HepG2 (cell line): ENCODE results near the gene TRIM72. TPM values are rescaled to one million over a fixed set of nuclear protein-coding genes. Genes with fewer than 3 reads are reported as not detected.
A peak's percentile ranks its signal among the peaks of the same experiment; 100 is the strongest.

Source experiments
- ATAC-seq: fragments of 200-7000 bp; cut with Tn5 transposase; 3 replicates; pipeline ENCODE4 v1.9.1; 2020; ENCODE audit warnings: mild to moderate bottlenecking, moderate library complexity
- BruUV-seq: library from RNA; stranded (reverse); fragments of 400-500 nt; replicated peaks from 2 replicates; lab custom pipeline; 2021; lab: Mats Ljungman, UMichigan
- CTCF ChIA-PET: fragments of 300-600 bp; formaldehyde crosslinking; extraction: SDS; loops from one replicate; lab custom pipeline; 2021; ENCODE audit warnings: low total read pairs, inconsistent platforms, low intra/inter-chr PET ratio; lab: Yijun Ruan, JAX
- POLR2A ChIA-PET: fragments of 350-600 bp; sonication (Branson Sonifier 250); formaldehyde crosslinking; loops from one replicate; lab custom pipeline; 2020; ENCODE audit warnings: antibody characterized with exemption, inconsistent platforms; lab: Yijun Ruan, JAX
- DNase-seq: peaks from one replicate; pipeline ENCODE4 v3.0.0-alpha.2; 2015; ENCODE audit warnings: low spot score
- FAIRE-seq: peaks from 3 replicates; lab custom pipeline; 2011; peaks lifted over from hg19 to GRCh38; lab: Jason Lieb, UNC
- H2AFZ ChIP-seq: one replicate; pipeline ENCODE4 v1.6.1; 2011; ENCODE audit warnings: low read length, inconsistent platforms
- H3K27ac ChIP-seq: fragments of 300-600 bp; 3 replicates; pipeline ENCODE4 v1.8.0; 2011; ENCODE audit warnings: mixed run types, mild to moderate bottlenecking, mixed read lengths, low read length, inconsistent platforms; ENCODE audit not compliant: insufficient read depth; ENCODE audit errors: extremely low read length
- H3K27me3 ChIP-seq, 2 experiments: fragments of 200-600 bp in 1 of 2; 2 replicates in 1 of 2; 3 replicates in 1 of 2; pipeline versions ENCODE4 v1.6.0 to v1.8.0; 2011; ENCODE audit warnings: low read length in 2 of 2, mild to moderate bottlenecking in 2 of 2, moderate library complexity in 2 of 2, inconsistent platforms in 1 of 2; ENCODE audit not compliant: insufficient read depth in 2 of 2, control insufficient read depth in 1 of 2
- H3K36me3 ChIP-seq, 2 experiments: fragments of 200-600 bp in 1 of 2; replicated peaks in 1 of 2; 2 replicates in 1 of 2; 3 replicates in 1 of 2; pipeline versions ENCODE4 v1.5.1 to v1.8.0; 2011; ENCODE audit warnings: low read length in 2 of 2, inconsistent platforms in 1 of 2; ENCODE audit not compliant: insufficient read depth in 2 of 2, control insufficient read depth in 1 of 2
- H3K4me1 ChIP-seq: 2 replicates; pipeline ENCODE4 v1.5.1; 2012; ENCODE audit warnings: low read length, inconsistent platforms; ENCODE audit not compliant: insufficient read depth
- H3K4me2 ChIP-seq: 2 replicates; pipeline ENCODE4 v1.6.0; 2011; ENCODE audit warnings: low read depth, low read length, inconsistent platforms
- H3K4me3 ChIP-seq, 3 experiments: fragments of 200-600 bp in 1 of 3; sonication (generic), shearing (Covaris generic) in 1 of 3; replicated peaks in 1 of 3; 2 replicates each; pipeline ENCODE4 v1.5.1; 2011 to 2016; ENCODE audit warnings: low read length in 3 of 3, inconsistent platforms in 2 of 3, low read depth in 2 of 3, mild to moderate bottlenecking in 2 of 3, control low read depth in 1 of 3, mixed read lengths in 1 of 3; ENCODE audit not compliant: insufficient read depth in 1 of 3
- H3K79me2 ChIP-seq: one replicate; pipeline ENCODE4 v1.6.1; 2011; ENCODE audit warnings: low read length, inconsistent platforms; ENCODE audit not compliant: insufficient read depth
- H3K9ac ChIP-seq: 2 replicates; pipeline ENCODE4 v1.6.0; 2011; ENCODE audit warnings: mild to moderate bottlenecking, low read depth, low read length, inconsistent platforms; ENCODE audit not compliant: insufficient read depth
- H3K9me3 ChIP-seq: 2 replicates; pipeline ENCODE4 v1.5.1; 2012; ENCODE audit warnings: mild to moderate bottlenecking, low read length
- H4K20me1 ChIP-seq: 2 replicates; pipeline ENCODE4 v1.6.0; 2011; ENCODE audit warnings: inconsistent platforms, mild to moderate bottlenecking, low read length, moderate library complexity; ENCODE audit not compliant: insufficient read depth
- DNMT1 ChIP-seq: sonication (generic); formaldehyde crosslinking; IDR thresholded peaks from 2 replicates; pipeline ENCODE4 v1.5.1; 2020; ENCODE audit warnings: mild to moderate bottlenecking, missing genetic modification reagents
- KAT8 ChIP-seq: IDR thresholded peaks from 2 replicates; pipeline ENCODE4 v1.6.1; 2016; ENCODE audit warnings: missing genetic modification reagents, missing compliant biosample characterization
- LCORL ChIP-seq, 2 experiments: fragments of 450-650 bp in 1 of 2; sonication (generic) in 1 of 2; formaldehyde crosslinking in 1 of 2; IDR thresholded peaks; 2 replicates each; pipeline versions ENCODE4 v1.5.0 to v1.6.1; 2017 to 2020; ENCODE audit warnings: antibody characterized with exemption in 1 of 2, missing genetic modification reagents in 1 of 2
- PLRG1 ChIP-seq: fragments of 450-650 bp; conservative IDR thresholded peaks from 2 replicates; pipeline ENCODE4 v1.6.1; 2016
- SOX13 ChIP-seq, 3 experiments: fragments of 450-650 bp in 1 of 3; sonication (generic) in 1 of 3; formaldehyde crosslinking in 1 of 3; IDR thresholded peaks in 2 of 3; conservative IDR thresholded peaks in 1 of 3; 2 replicates each; pipeline versions ENCODE4 v1.5.0 to v1.6.1; 2016 to 2020; ENCODE audit warnings: antibody characterized with exemption in 1 of 3, mild to moderate bottlenecking in 1 of 3, missing compliant biosample characterization in 1 of 3, missing genetic modification reagents in 1 of 3, moderate library complexity in 1 of 3
- TBX3 ChIP-seq: fragments of 450-650 bp; IDR thresholded peaks from 2 replicates; pipeline ENCODE4 v1.6.1; 2017; ENCODE audit warnings: antibody characterized with exemption, mild to moderate bottlenecking, inconsistent platforms, borderline replicate concordance
- YY1 ChIP-seq: IDR thresholded peaks from 2 replicates; pipeline ENCODE4 v1.6.1; 2011; ENCODE audit warnings: low read length, low read depth, moderate library complexity, mild to moderate bottlenecking; ENCODE audit not compliant: insufficient read depth, insufficient replicate concordance
- ZFX ChIP-seq: sonication (generic); formaldehyde crosslinking; IDR thresholded peaks from 2 replicates; pipeline ENCODE4 v1.4.0; 2020; ENCODE audit warnings: mild to moderate bottlenecking, low read depth, missing genetic modification reagents, moderate library complexity
- ZMYM3 ChIP-seq: sonication (generic); formaldehyde crosslinking; IDR thresholded peaks from 2 replicates; pipeline ENCODE4 v1.5.1; 2020; ENCODE audit warnings: mild to moderate bottlenecking, missing genetic modification reagents
- WGBS: methylation state at CpG from one replicate; pipeline ENCODE4 v1.1.6; 2017; ENCODE audit warnings: low lambda C conversion rate; 5-methylcytosine and 5-hydroxymethylcytosine counted together
- in situ Hi-C: cut with HindIII; loops from 2 replicates; pipeline ENCODE4 v1.10.0; 2017; ENCODE audit warnings: low pct_unique_long_range_greater_than_20kb; ENCODE audit not compliant: extremely low pct_ligation_motif_present
- intact Hi-C: fragments of 100-400 bp; cut with micrococcal nuclease; formaldehyde crosslinking; loops from one replicate; pipeline ENCODE4 v1.10.0; 2022; ENCODE audit not compliant: unreplicated experiment
- polyA plus RNA-seq, 8 experiments: library from polyadenylated mRNA; depleted of rRNA in 3 of 8; stranded (reverse) in 7 of 8; unstranded in 1 of 8; fragments of >200 nt; fragmentation: Illumina TruSeq in 4 of 8; extraction: Trizol in 4 of 8; gene quantifications; 2 replicates each; pipeline versions ENCODE4 v1.2.1 to v1.2.3, GENCODE V29; 2011 to 2016; ENCODE audit warnings: low read depth in 4 of 8, missing spikeins in 1 of 8, mixed read lengths in 1 of 8; ENCODE audit not compliant: insufficient read depth in 1 of 8
- total RNA-seq, 5 experiments: library from RNA; depleted of rRNA; stranded (reverse); fragments of >200 nt; fragmentation: Illumina TruSeq; extraction: Trizol; gene quantifications; 2 replicates each; pipeline ENCODE4 v1.2.3, GENCODE V29; 2016; ENCODE audit warnings: low read depth in 1 of 5
- TF ChIP-seq, protein P1 (sequence below), 2 experiments: sonication (generic) in 1 of 2; formaldehyde crosslinking in 1 of 2; IDR thresholded peaks; 2 replicates each; pipeline versions ENCODE4 v1.6.1 to v1.9.0; 2014 to 2022; ENCODE audit warnings: antibody characterized with exemption in 1 of 2, borderline replicate concordance in 1 of 2, inconsistent platforms in 1 of 2, low read depth in 1 of 2, missing genetic modification reagents in 1 of 2
- TF ChIP-seq, protein P2 (sequence below): sonication (generic); formaldehyde crosslinking; IDR thresholded peaks from 2 replicates; pipeline ENCODE4 v1.4.0; 2020; ENCODE audit warnings: mild to moderate bottlenecking, low read depth, missing genetic modification reagents
- TF ChIP-seq, protein P3 (sequence below): sonication (generic); formaldehyde crosslinking; IDR thresholded peaks from 2 replicates; pipeline ENCODE4 v1.5.0; 2020; ENCODE audit warnings: mild to moderate bottlenecking, missing genetic modification reagents

The TRIM72 gene
- total and polyA plus RNA-seq, 2 of the 13 experiments (the other 11 are each of a cell fraction or from before 2014, with no cell fraction given): not detected

DNA sequence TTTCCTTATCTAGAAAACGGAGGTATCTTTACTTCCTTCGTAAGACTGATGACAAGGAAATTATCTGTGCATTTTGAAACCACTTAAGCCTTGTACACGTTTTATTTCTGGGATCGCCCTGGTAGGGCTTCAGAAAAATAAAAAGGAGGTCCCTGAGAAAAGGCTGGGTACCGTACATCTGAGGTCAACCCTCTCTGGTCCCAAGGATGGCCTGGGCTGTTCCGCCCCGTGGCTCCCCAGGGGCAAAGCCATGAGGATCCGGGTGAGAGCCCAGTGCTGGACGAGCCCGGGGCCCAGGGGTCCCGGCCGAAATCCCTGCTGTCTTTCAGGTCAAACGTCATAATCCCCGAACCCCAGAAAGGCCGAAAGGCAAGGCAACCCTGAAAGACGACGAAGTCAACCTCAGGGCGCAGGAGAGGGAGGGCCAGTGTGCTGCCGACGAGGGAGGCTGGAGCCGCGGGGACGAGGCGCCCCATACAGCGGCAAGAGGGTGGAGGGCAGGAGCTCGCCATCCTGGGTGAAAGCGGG, 34.6 kb upstream of the TRIM72 start:
- FAIRE-seq (no peak), DNase-seq (no peak), ATAC-seq (peak; percentile 1; the same call in 2 of the 3 replicates)
- intact Hi-C loops (no loop called here), in situ Hi-C loops (no loop called here)
- ChIA-PET CTCF (no interaction called here), POLR2A (interaction anchor here (0.5 to 2.5 kb wide), 41 partner anchors 8 to 534 kb away, joined by 3 to 65 read pairs (median 6); partner anchors contain the start of genes ARMC5, HSD3B7, KAT8 and PYCARD)
- H3K4me1 ChIP-seq: peaks cover 44% of the 10 kb centered on the region
- H3K4me2 ChIP-seq: peak overlapping the region; percentile 90
- H4K20me1 ChIP-seq: peaks cover 38% of the 10 kb centered on the region
- no peaks in the 10 kb centered on the region for H3K9me3 ChIP-seq
- H3K79me2 ChIP-seq: peaks cover 50% of the 10 kb centered on the region
- peaks cover 14 to 26% of the 10 kb centered on the region in 2 experiments for H3K36me3 ChIP-seq
- peak overlapping the region; percentile 98 for H3K9ac ChIP-seq
- H3K27ac ChIP-seq: peak overlapping the region; percentile 94
- WGBS: 1% methylated on average over 15 of the region's 27 CpGs
- H3K4me3 ChIP-seq: peak overlapping the region; percentile 90 to 93 (median 93)
- BruUV-seq: no TSS peak
- H2AFZ ChIP-seq: peak overlapping the region; percentile 8
- no peaks in the 10 kb centered on the region; a peak in 1 of 5 replicates for H3K27me3 ChIP-seq
- no peak for TF ChIP-seq DNMT1 (CRISPR knock-in tag)
- no peak for TF ChIP-seq PLRG1
- TF ChIP-seq, protein P1, sequence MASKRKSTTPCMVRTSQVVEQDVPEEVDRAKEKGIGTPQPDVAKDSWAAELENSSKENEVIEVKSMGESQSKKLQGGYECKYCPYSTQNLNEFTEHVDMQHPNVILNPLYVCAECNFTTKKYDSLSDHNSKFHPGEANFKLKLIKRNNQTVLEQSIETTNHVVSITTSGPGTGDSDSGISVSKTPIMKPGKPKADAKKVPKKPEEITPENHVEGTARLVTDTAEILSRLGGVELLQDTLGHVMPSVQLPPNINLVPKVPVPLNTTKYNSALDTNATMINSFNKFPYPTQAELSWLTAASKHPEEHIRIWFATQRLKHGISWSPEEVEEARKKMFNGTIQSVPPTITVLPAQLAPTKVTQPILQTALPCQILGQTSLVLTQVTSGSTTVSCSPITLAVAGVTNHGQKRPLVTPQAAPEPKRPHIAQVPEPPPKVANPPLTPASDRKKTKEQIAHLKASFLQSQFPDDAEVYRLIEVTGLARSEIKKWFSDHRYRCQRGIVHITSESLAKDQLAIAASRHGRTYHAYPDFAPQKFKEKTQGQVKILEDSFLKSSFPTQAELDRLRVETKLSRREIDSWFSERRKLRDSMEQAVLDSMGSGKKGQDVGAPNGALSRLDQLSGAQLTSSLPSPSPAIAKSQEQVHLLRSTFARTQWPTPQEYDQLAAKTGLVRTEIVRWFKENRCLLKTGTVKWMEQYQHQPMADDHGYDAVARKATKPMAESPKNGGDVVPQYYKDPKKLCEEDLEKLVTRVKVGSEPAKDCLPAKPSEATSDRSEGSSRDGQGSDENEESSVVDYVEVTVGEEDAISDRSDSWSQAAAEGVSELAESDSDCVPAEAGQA (IDR thresholded peaks at IDR 0.05; ENCODE audit: low read depth): no peak
- TF ChIP-seq, protein P1 (CRISPR knock-in tag; IDR thresholded peaks at IDR 0.05; ENCODE audit: borderline replicate concordance): no peak
- TF ChIP-seq ZFX: peak; percentile 77
- no peak for TF ChIP-seq YY1
- no peak for TF ChIP-seq TBX3
- TF ChIP-seq, protein P2, sequence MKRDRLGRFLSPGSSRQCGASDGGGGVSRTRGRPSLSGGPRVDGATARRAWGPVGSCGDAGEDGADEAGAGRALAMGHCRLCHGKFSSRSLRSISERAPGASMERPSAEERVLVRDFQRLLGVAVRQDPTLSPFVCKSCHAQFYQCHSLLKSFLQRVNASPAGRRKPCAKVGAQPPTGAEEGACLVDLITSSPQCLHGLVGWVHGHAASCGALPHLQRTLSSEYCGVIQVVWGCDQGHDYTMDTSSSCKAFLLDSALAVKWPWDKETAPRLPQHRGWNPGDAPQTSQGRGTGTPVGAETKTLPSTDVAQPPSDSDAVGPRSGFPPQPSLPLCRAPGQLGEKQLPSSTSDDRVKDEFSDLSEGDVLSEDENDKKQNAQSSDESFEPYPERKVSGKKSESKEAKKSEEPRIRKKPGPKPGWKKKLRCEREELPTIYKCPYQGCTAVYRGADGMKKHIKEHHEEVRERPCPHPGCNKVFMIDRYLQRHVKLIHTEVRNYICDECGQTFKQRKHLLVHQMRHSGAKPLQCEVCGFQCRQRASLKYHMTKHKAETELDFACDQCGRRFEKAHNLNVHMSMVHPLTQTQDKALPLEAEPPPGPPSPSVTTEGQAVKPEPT (CRISPR knock-in tag): no peak
- peak; percentile 95 for TF ChIP-seq ZMYM3
- TF ChIP-seq, protein P3, sequence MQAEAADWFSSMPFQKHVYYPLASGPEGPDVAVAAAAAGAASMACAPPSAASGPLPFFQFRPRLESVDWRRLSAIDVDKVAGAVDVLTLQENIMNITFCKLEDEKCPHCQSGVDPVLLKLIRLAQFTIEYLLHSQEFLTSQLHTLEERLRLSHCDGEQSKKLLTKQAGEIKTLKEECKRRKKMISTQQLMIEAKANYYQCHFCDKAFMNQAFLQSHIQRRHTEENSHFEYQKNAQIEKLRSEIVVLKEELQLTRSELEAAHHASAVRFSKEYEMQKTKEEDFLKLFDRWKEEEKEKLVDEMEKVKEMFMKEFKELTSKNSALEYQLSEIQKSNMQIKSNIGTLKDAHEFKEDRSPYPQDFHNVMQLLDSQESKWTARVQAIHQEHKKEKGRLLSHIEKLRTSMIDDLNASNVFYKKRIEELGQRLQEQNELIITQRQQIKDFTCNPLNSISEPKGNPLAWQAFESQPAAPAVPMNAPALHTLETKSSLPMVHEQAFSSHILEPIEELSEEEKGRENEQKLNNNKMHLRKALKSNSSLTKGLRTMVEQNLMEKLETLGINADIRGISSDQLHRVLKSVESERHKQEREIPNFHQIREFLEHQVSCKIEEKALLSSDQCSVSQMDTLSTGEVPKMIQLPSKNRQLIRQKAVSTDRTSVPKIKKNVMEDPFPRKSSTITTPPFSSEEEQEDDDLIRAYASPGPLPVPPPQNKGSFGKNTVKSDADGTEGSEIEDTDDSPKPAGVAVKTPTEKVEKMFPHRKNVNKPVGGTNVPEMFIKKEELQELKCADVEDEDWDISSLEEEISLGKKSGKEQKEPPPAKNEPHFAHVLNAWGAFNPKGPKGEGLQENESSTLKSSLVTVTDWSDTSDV: no peak
- TF ChIP-seq SOX13 (IDR thresholded peaks at IDR 0.05): 0 out of 2 replicates have a peak, but pooled peaks have one; percentile 0
- no peak for TF ChIP-seq SOX13 (CRISPR knock-in tag; conservative IDR thresholded peaks at IDR 0.05 in 1 of 2, IDR thresholded peaks at IDR 0.05 in 1 of 2)
- no peak for TF ChIP-seq LCORL (IDR thresholded peaks at IDR 0.05)
- TF ChIP-seq LCORL (CRISPR knock-in tag; IDR thresholded peaks at IDR 0.05): peak; percentile 29; the same call in 1 of the 2 replicates
- no peak for TF ChIP-seq KAT8 (CRISPR knock-in tag)
